Activated CD8-positive, alpha-beta T cell treated with anti-CD3 and anti-CD28 coated beads, Interleukin-2, amount 10 ng/mL, durations not matched to agents 7 days and 5 days (primary cell): Measurements from ENCODE around the gene PCSK5. TPM values are rescaled to one million over a fixed set of nuclear protein-coding genes. Genes with fewer than 3 reads are reported as not detected.

Source experiments
- ATAC-seq: fragments of 150-1000 bp; cut with Tn5 transposase; one replicate; pipeline ENCODE4 v1.10.0; 2021; ENCODE audit warnings: moderate library complexity
- CTCF ChIA-PET: fragments of 350-600 bp; sonication (Branson Sonifier 250); formaldehyde crosslinking; loops from one replicate; lab custom pipeline; 2021; ENCODE audit warnings: antibody characterized with exemption; lab: Charles Lee
- POLR2A ChIA-PET: fragments of 350-600 bp; sonication (Branson Sonifier 250); formaldehyde crosslinking; loops from one replicate; lab custom pipeline; 2021; ENCODE audit warnings: antibody characterized with exemption; lab: Charles Lee
- DNase-seq: peaks from one replicate; pipeline ENCODE4 v3.0.0-alpha.2; 2020
- H3K27ac Mint-ChIP-seq: one replicate; pipeline ENCODE4 v1.8.0; 2021; ENCODE audit warnings: mild to moderate bottlenecking, mixed read lengths
- H3K27me3 Mint-ChIP-seq: one replicate; pipeline ENCODE4 v1.8.0; 2021; ENCODE audit warnings: low read depth, mixed read lengths
- H3K36me3 Mint-ChIP-seq: one replicate; pipeline ENCODE4 v1.8.0; 2021; ENCODE audit warnings: low read depth, mixed read lengths
- H3K4me1 Mint-ChIP-seq: one replicate; pipeline ENCODE4 v1.8.0; 2021; ENCODE audit warnings: low read depth, mixed read lengths
- H3K4me3 Mint-ChIP-seq: one replicate; pipeline ENCODE4 v1.8.0; 2021; ENCODE audit warnings: mild to moderate bottlenecking, mixed read lengths
- H3K9me3 Mint-ChIP-seq: one replicate; pipeline ENCODE4 v1.8.0; 2022; ENCODE audit warnings: mixed read lengths; ENCODE audit not compliant: insufficient read depth
- total RNA-seq, 2 experiments: library from RNA; stranded (reverse); gene quantifications; one replicate each; pipeline ENCODE4 v1.2.3, GENCODE V29; 2021

Gene PCSK5
- total RNA-seq, 2 experiments from 2014 or later: 3.5 to 3.7 TPM

DNA sequence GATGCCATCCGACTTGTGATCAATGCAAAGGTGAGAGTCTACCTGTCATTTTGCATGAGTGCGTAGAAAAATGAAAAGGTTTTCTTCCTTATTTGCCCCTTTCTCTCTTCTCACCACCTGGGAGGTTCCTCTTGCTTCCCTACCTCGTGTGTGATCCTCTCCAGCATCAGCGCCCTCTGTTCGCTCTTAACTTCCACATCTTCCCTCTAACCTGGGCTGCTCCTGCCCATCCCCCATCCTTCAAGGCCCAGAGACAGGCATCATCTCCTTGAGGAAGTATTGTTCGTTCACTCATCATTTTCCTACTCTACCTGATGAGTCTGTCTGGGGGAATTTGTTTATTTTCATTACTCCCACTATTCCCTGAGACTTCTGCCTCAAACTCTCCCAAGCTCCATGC, 447.9 kb downstream of the PCSK5 start:
- Mint-ChIP-seq H3K27ac (no peak overlapping the region), H3K9me3 (no peaks in the 10 kb centered on the region), H3K4me1 (no peaks in the 10 kb centered on the region), H3K4me3 (no peak overlapping the region), H3K36me3 (no peaks in the 10 kb centered on the region), H3K27me3 (peaks cover 4% of the 10 kb centered on the region)
- DNase-seq (no peak), ATAC-seq (no peak)
- ChIA-PET POLR2A (no interaction called here), CTCF (no interaction called here)

DNA sequence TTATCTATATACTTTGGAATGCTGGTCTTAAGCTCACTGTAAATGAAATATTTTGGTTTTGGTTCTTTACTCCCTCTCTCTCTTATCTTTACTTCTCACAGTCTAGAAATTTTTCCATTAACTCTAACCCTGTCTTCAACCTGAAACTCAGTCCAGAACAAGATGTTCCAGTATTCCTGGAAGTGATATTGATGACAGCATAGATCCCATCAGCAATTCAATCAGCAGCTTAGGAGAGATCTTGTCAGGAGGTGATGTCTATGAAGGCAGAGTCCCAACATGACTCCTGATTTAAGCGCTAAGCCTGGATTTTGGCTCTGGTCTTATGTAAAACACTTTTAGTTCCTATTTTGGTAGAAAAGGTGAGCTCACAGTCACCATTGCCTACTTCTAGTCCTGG, 451.1 kb downstream of the PCSK5 start:
- Mint-ChIP-seq H3K36me3 (no peaks in the 10 kb centered on the region), H3K4me1 (no peaks in the 10 kb centered on the region), H3K4me3 (no peak overlapping the region), H3K27ac (no peak overlapping the region), H3K9me3 (no peaks in the 10 kb centered on the region), H3K27me3 (peaks cover 2% of the 10 kb centered on the region)
- no peak for DNase-seq
- no peak for ATAC-seq
- ChIA-PET POLR2A (no interaction called here), CTCF (no interaction called here)

DNA sequence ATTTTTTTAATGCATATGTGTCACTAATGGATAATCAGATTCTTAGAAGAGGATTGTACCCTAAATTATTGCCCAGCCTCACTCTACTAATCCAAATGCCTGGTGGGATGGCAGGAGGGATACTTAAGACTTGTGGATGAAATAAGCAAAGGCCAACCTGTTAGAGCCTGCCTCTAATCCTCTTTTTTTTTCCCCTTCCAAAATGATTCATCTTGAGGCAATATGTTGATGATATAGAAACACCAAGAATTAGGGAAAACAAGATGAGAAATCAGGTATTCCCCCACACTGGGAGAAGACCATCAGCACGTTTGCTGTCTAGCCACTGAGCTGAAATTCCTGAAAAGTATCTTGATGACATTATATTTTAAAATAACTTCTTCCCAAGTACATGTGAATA, 451.7 kb downstream of the PCSK5 start:
- Mint-ChIP-seq H3K9me3 (no peaks in the 10 kb centered on the region), H3K27ac (no peak overlapping the region), H3K4me1 (no peaks in the 10 kb centered on the region), H3K36me3 (no peaks in the 10 kb centered on the region), H3K4me3 (no peak overlapping the region), H3K27me3 (peaks cover 2% of the 10 kb centered on the region)
- CTCF ChIA-PET: no interaction called here
- DNase-seq (no peak), ATAC-seq (no peak)
- POLR2A ChIA-PET: no interaction called here

DNA sequence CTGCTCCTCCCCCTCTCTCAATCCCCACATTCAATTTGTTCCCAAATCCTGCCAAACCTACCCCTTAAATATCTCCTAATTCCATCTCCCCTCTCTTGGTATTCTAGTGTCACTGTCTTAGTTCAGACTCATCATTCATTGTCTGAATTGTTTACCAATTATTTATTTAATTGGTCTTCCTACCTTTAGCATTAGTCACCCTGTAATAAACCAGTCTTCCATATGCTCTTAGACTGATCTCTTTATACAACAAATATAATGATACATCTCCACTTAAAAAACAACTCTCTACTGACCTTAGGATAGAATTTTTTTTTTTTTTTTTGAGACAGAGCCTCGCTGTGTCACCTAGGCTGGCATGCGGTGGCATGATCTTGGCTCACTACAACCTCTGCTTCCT, 452.4 kb downstream of the PCSK5 start:
- POLR2A ChIA-PET: no interaction called here
- ATAC-seq (no peak), DNase-seq (no peak)
- Mint-ChIP-seq H3K4me1 (no peaks in the 10 kb centered on the region), H3K27ac (no peak overlapping the region), H3K27me3 (peaks cover 2% of the 10 kb centered on the region), H3K9me3 (no peaks in the 10 kb centered on the region), H3K4me3 (no peak overlapping the region), H3K36me3 (no peaks in the 10 kb centered on the region)
- CTCF ChIA-PET: no interaction called here

DNA sequence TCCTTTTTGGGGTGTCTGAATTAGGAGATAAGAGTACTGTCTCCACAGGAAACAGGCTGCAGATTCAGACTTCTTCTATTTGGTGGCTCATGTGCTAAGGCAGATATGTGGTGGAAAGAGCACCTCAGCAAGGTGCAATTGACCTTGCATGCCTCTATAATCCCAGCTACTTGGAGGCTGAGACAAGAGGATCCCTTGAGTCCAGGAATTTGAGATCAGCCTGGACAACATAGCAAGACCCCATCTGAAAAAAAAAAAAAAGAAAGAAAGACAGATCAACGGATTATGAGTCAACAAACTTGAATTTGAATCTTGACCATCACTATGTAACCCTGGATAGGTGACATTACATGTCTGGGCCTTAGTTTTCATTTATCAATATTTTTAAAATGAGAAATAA, 459.4 kb downstream of the PCSK5 start:
- H3K27ac Mint-ChIP-seq: no peak overlapping the region
- no peaks in the 10 kb centered on the region for H3K36me3 Mint-ChIP-seq
- no peaks in the 10 kb centered on the region for H3K27me3 Mint-ChIP-seq
- DNase-seq (no peak), ATAC-seq (no peak)
- H3K4me3 Mint-ChIP-seq: no peak overlapping the region
- H3K9me3 Mint-ChIP-seq: no peaks in the 10 kb centered on the region
- H3K4me1 Mint-ChIP-seq: no peaks in the 10 kb centered on the region
- ChIA-PET POLR2A (no interaction called here), CTCF (no interaction called here)

DNA sequence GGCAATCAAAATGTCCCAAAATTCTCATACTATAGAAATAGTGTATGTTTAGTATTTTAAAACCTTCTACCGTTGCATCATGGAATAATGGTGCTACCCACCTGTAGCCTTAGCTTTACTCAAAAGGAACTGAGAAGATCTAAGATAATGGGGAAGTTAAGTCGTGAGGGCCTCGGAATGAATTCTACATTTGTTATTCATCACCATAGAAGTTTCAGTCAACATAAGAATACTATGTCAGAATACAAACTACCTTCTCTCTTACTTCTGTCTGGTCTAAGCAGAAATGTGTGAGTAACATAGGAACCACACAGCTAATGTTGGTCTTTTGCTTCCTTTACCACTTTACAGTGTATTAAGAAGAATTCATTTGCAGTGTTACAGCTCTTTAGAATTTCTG, 460.5 kb downstream of the PCSK5 start:
- H3K27ac Mint-ChIP-seq: no peak overlapping the region
- no peaks in the 10 kb centered on the region for H3K36me3 Mint-ChIP-seq
- CTCF ChIA-PET: no interaction called here

DNA sequence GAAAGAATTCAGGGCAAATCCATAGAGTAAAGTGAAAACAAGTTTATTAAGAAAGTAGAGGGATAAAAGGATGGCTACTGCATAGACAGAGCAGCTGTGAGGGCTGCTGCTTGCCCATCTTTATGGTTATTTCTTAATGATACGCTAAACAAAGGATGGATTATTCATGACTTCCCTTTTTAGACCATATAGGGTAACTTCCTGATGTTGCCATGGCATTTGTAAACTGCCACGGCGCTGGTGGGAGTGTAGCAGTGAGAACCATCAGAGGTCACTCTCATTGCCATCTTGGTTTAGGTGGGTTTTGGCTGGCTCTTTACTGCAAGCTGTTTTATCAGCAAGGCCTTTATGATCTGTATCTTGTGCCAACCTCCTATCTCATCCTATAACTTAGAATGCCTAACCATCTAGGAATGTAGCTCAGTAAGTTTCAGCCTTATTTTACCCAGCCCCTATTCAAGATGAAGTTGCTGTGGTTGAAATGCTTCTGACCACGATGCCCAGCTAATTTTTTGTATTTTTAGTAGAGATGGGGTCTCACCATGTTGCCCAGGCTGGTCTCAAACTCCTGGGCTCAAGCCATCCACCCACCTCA, 461.6 kb downstream of the PCSK5 start:
- no peaks in the 10 kb centered on the region for H3K27me3 Mint-ChIP-seq
- ChIA-PET CTCF (no interaction called here), POLR2A (no interaction called here)
- no peak overlapping the region for H3K27ac Mint-ChIP-seq
- no peaks in the 10 kb centered on the region for H3K9me3 Mint-ChIP-seq
- H3K36me3 Mint-ChIP-seq: no peaks in the 10 kb centered on the region
- no peak overlapping the region for H3K4me3 Mint-ChIP-seq
- no peaks in the 10 kb centered on the region for H3K4me1 Mint-ChIP-seq
- no peak for DNase-seq
- no peak for ATAC-seq

More for the DNA sequence above, 460.5 kb downstream of the PCSK5 start:
- POLR2A ChIA-PET: interaction anchor here (0.7 kb wide), 1 partner anchor 65 kb away, joined by 3 read pairs; no protein-coding TSS in a partner anchor
- ATAC-seq (no peak), DNase-seq (no peak)
- Mint-ChIP-seq H3K4me1 (no peaks in the 10 kb centered on the region), H3K27me3 (no peaks in the 10 kb centered on the region), H3K9me3 (no peaks in the 10 kb centered on the region), H3K4me3 (no peak overlapping the region)

DNA sequence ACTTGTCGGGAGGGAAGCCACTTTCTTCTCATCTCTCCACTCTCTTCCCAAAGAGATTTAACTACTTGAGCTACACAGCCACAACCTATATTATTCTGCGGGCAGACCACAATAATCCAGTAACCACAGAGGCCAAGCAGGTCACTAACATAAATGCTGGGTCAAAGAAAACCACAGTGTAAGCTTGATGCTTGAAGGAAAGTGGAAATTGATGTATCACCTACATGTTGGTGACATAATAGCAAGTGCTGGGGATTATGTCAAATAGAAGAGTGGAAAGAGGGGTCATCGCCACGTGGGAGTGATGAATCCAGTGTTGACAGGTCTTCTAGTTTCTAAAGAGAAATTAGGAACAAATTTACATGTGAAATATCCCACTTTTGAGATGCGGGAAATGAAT, 462.8 kb downstream of the PCSK5 start:
- Mint-ChIP-seq H3K4me1 (no peaks in the 10 kb centered on the region), H3K9me3 (no peaks in the 10 kb centered on the region), H3K4me3 (no peak overlapping the region), H3K36me3 (no peaks in the 10 kb centered on the region), H3K27ac (no peak overlapping the region), H3K27me3 (no peaks in the 10 kb centered on the region)
- ChIA-PET CTCF (no interaction called here), POLR2A (no interaction called here)
- ATAC-seq (no peak), DNase-seq (no peak)

DNA sequence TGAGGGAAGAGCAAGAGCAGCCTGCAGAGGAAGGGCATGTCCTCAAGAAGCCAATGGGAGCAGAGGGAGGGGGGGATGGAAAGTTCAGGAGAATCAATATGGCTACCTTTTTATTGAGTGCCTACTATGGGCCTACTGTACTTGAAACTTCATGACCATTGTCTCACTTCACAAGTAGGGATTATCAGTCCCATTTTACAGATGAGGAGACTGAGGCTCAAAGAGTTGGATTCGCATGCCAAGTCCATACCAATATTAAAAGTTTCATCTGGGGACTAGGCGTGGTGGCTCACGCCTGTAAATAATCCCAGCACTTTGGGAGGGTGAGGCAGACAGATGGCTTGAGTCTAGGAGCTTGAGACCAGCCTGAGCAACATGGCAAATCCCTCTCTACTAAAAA, 463.7 kb downstream of the PCSK5 start:
- no peak overlapping the region for H3K4me3 Mint-ChIP-seq
- no peak for ATAC-seq
- CTCF ChIA-PET: no interaction called here

DNA sequence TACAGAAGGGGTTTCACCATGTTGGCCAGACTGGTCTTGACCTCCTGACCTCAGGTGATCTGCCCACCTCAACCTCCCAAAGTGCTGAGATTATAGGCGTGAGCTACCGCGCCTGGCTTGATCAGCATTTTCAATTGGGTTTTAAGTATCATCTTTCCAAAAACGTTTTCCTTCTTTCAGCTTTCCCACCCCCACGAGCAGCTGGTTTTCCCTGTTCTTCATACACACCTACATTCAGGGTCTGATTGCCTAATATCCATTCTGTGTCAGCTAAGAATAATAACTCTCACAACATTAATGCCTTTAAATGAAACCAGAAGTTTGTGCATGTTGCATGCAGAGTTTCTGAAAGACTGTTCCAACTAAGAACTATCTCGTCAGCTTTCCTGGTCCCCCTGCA, 465.4 kb downstream of the PCSK5 start:
- no peaks in the 10 kb centered on the region for H3K36me3 Mint-ChIP-seq
- ATAC-seq (no peak), DNase-seq (no peak)
- H3K9me3 Mint-ChIP-seq: no peaks in the 10 kb centered on the region
- ChIA-PET POLR2A (no interaction called here), CTCF (no interaction called here)
- no peak overlapping the region for H3K27ac Mint-ChIP-seq
- no peaks in the 10 kb centered on the region for H3K4me1 Mint-ChIP-seq
- H3K27me3 Mint-ChIP-seq: no peaks in the 10 kb centered on the region
- no peak overlapping the region for H3K4me3 Mint-ChIP-seq

More for the DNA sequence above, 463.7 kb downstream of the PCSK5 start:
- H3K36me3 Mint-ChIP-seq: no peaks in the 10 kb centered on the region
- POLR2A ChIA-PET: no interaction called here
- H3K4me1 Mint-ChIP-seq: no peaks in the 10 kb centered on the region
- H3K27me3 Mint-ChIP-seq: no peaks in the 10 kb centered on the region
- DNase-seq: no peak
- no peak overlapping the region for H3K27ac Mint-ChIP-seq
- H3K9me3 Mint-ChIP-seq: no peaks in the 10 kb centered on the region

DNA sequence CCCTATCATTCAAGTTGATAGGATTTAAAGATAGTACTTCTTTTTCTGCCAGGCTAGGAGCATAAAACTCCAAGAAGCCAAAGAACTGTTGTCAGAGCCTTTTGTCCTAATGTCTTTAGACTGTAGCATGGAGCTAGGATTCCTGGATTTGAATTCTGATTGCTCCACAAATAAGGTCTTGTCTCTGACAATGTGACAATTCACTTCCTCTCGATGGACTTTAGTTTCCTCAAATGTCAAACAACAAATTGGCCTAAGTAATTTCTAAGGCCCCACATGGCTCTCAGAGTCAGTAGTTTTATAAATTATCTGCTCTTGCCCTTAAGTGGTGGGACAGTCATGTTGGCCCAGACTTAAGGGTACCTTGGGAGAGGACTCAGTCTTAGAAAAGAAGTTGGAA, 467.1 kb downstream of the PCSK5 start:
- CTCF ChIA-PET: no interaction called here
- ATAC-seq (no peak), DNase-seq (no peak)
- POLR2A ChIA-PET: no interaction called here
- Mint-ChIP-seq H3K4me3 (no peak overlapping the region), H3K27me3 (no peaks in the 10 kb centered on the region), H3K27ac (no peak overlapping the region), H3K9me3 (no peaks in the 10 kb centered on the region), H3K36me3 (no peaks in the 10 kb centered on the region), H3K4me1 (no peaks in the 10 kb centered on the region)

DNA sequence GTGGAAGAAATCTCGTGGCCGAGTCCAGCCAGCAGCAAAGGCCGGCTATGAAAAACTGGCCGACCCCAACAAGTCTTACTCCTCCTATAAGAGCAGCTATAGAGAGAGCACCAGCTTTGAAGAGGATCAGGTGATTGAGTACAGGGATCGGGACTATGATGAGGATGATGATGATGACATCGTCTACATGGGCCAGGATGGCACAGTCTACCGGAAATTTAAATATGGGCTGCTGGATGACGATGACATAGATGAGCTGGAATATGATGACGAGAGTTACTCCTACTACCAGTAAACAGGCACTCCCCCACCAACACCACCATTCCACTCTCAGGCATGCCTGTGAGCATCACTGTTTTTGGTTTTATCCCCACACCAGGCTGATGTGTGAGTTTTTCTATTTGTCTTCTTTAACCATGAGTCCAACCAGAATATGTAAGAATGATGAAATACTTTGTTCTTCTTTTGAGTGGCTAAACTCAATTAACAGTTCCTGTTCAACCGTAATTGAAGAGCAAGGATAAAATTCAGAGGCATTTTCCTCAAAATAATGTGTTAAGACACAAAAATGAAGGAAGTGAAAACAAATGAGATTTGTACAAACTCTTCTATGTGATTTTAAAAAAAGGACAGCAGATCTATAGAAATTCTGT, 468.3 kb downstream of the PCSK5 start:
- ATAC-seq: no peak
- no peaks in the 10 kb centered on the region for H3K36me3 Mint-ChIP-seq
- CTCF ChIA-PET: no interaction called here

DNA sequence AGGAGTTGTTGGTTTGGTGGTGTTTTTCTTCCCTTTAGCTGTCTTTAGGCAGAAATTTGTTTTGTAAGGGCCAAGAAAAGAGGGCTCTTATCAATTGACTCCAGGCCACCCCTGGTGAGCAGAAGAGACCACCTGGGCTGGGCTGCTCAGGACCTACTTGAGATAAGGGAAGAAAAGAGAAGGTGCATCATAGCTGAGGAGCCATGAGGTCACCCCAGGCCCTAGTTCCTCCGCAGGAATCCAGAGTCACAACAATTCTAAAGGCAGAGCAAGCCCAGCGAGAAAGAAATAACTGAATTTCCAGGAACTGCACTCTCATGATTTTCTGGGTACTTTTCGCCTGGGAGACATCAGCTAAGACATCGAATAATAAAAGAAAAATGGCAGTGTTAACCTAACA, 468.9 kb downstream of the PCSK5 start:
- H3K27ac Mint-ChIP-seq: no peak overlapping the region
- no peaks in the 10 kb centered on the region for H3K4me1 Mint-ChIP-seq
- no peak for ATAC-seq
- ChIA-PET POLR2A (no interaction called here), CTCF (no interaction called here)
- H3K4me3 Mint-ChIP-seq: no peak overlapping the region
- H3K27me3 Mint-ChIP-seq: no peaks in the 10 kb centered on the region
- no peak for DNase-seq
- no peaks in the 10 kb centered on the region for H3K36me3 Mint-ChIP-seq
- H3K9me3 Mint-ChIP-seq: no peaks in the 10 kb centered on the region

More for the DNA sequence above, 468.3 kb downstream of the PCSK5 start:
- Mint-ChIP-seq H3K9me3 (no peaks in the 10 kb centered on the region), H3K4me1 (no peaks in the 10 kb centered on the region), H3K27me3 (no peaks in the 10 kb centered on the region), H3K27ac (no peak overlapping the region), H3K4me3 (no peak overlapping the region)
- DNase-seq: no peak
- POLR2A ChIA-PET: no interaction called here
